Measurements from ENCODE around the gene SSBP1.

GRCh38 chr7:141691540-141691939 is 46.6 kb upstream of the SSBP1 start:
- TF ChIP-seq, protein P1, sequence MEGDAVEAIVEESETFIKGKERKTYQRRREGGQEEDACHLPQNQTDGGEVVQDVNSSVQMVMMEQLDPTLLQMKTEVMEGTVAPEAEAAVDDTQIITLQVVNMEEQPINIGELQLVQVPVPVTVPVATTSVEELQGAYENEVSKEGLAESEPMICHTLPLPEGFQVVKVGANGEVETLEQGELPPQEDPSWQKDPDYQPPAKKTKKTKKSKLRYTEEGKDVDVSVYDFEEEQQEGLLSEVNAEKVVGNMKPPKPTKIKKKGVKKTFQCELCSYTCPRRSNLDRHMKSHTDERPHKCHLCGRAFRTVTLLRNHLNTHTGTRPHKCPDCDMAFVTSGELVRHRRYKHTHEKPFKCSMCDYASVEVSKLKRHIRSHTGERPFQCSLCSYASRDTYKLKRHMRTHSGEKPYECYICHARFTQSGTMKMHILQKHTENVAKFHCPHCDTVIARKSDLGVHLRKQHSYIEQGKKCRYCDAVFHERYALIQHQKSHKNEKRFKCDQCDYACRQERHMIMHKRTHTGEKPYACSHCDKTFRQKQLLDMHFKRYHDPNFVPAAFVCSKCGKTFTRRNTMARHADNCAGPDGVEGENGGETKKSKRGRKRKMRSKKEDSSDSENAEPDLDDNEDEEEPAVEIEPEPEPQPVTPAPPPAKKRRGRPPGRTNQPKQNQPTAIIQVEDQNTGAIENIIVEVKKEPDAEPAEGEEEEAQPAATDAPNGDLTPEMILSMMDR (IDR thresholded peaks at IDR 0.05), result no peak
- no peak for TF ChIP-seq EP300 (IDR thresholded peaks at IDR 0.05; ENCODE audit: low read depth)

All from transverse colon (tissue), 3 donors.